GM23248 (cell line): ENCODE results near the gene NYAP2. TPM values are rescaled to one million over a fixed set of nuclear protein-coding genes. Genes with fewer than 3 reads are reported as not detected.

Experiments
- DNase-seq: peaks from one replicate; pipeline ENCODE4 v3.0.0-alpha.2; 2015
- H2AFZ ChIP-seq: fragments of 200-600 bp; sonication (generic); 2 replicates; pipeline ENCODE4 v1.6.1; 2016; ENCODE audit warnings: antibody characterized with exemption
- H3F3A ChIP-seq: fragments of 200-600 bp; sonication (generic); 2 replicates; pipeline ENCODE4 v1.6.1; 2016; ENCODE audit warnings: mild to moderate bottlenecking, antibody characterized with exemption, mixed run types; ENCODE audit not compliant: insufficient read depth
- H3K27ac ChIP-seq: fragments of 200-600 bp; sonication (generic); 2 replicates; pipeline ENCODE4 v1.5.1; 2016; ENCODE audit warnings: mild to moderate bottlenecking
- H3K27me3 ChIP-seq: fragments of 200-600 bp; sonication (generic); replicated peaks from 2 replicates; pipeline ENCODE4 v1.6.1; 2016; ENCODE audit warnings: mild to moderate bottlenecking; ENCODE audit not compliant: insufficient read depth
- H3K36me3 ChIP-seq: fragments of 200-600 bp; sonication (generic); 2 replicates; pipeline ENCODE4 v1.6.1; 2016; ENCODE audit warnings: low read depth, mild to moderate bottlenecking
- H3K4me1 ChIP-seq: fragments of 200-600 bp; sonication (generic); 2 replicates; pipeline ENCODE4 v1.6.1; 2016; ENCODE audit warnings: mild to moderate bottlenecking; ENCODE audit not compliant: insufficient read depth
- H3K4me2 ChIP-seq: fragments of 200-600 bp; sonication (generic); one replicate; pipeline ENCODE4 v1.6.1; 2016; ENCODE audit warnings: mild to moderate bottlenecking; ENCODE audit not compliant: unreplicated experiment
- H3K4me3 ChIP-seq: fragments of 200-600 bp; sonication (generic); 2 replicates; pipeline ENCODE4 v1.5.1; 2016; ENCODE audit warnings: mild to moderate bottlenecking
- H3K79me2 ChIP-seq: fragments of 200-600 bp; sonication (generic); 2 replicates; pipeline ENCODE4 v1.6.1; 2016; ENCODE audit warnings: mild to moderate bottlenecking; ENCODE audit not compliant: insufficient read depth
- H3K9ac ChIP-seq: fragments of 200-600 bp; sonication (generic); 2 replicates; pipeline ENCODE4 v1.6.1; 2016; ENCODE audit warnings: mild to moderate bottlenecking
- H3K9me2 ChIP-seq: fragments of 200-600 bp; sonication (generic); 2 replicates; pipeline ENCODE4 v1.6.1; 2016; ENCODE audit warnings: mixed run types, mild to moderate bottlenecking, moderate library complexity; ENCODE audit not compliant: insufficient read depth
- H3K9me3 ChIP-seq: fragments of 200-600 bp; sonication (generic); one replicate; pipeline ENCODE4 v1.6.1; 2017; ENCODE audit warnings: low read depth
- H4K20me1 ChIP-seq: fragments of 200-600 bp; sonication (generic); 2 replicates; pipeline ENCODE4 v1.6.0; 2016; ENCODE audit not compliant: insufficient read depth
- EZH2 ChIP-seq: fragments of 200-600 bp; sonication (generic); IDR thresholded peaks from 2 replicates; pipeline ENCODE4 v1.6.1; 2018; ENCODE audit warnings: antibody characterized with exemption, mild to moderate bottlenecking; ENCODE audit not compliant: insufficient read depth, poor library complexity, severe bottlenecking
- EZH2phosphoT487 ChIP-seq: fragments of 200-600 bp; sonication (generic); IDR thresholded peaks from 2 replicates; pipeline ENCODE4 v1.6.1; 2018; ENCODE audit warnings: antibody characterized with exemption, moderate library complexity, mild to moderate bottlenecking, low read depth; ENCODE audit not compliant: insufficient read depth
- WGBS, 2 experiments: methylation state at CpG; one replicate each; pipeline ENCODE4 v1.1.6; 2015 to 2017; ENCODE audit warnings: low lambda C conversion rate in 2 of 2, low coverage in 1 of 2; ENCODE audit errors: missing lambda C conversion rate in 2 of 2; 5-methylcytosine and 5-hydroxymethylcytosine counted together
- in situ Hi-C: fragments of 300-500 bp; cut with MboI; formaldehyde crosslinking; loops from 2 replicates; pipeline ENCODE4 v1.15.0; 2020
- polyA plus RNA-seq: library from polyadenylated mRNA; unstranded; fragments of >200 nt; fragmentation: Nextera tagmentation; extraction: Ambion mirVana; gene quantifications from 2 replicates; pipeline ENCODE4 v1.2.1, GENCODE V29; 2016
- total RNA-seq: library from RNA; depleted of rRNA; stranded (reverse); fragments of >200 nt; shearing (Covaris generic); gene quantifications from 2 replicates; pipeline ENCODE4 v1.2.3, GENCODE V29; 2014

NYAP2 gene
- total and polyA plus RNA-seq, 2 experiments from 2014 or later, result not detected

DNA sequence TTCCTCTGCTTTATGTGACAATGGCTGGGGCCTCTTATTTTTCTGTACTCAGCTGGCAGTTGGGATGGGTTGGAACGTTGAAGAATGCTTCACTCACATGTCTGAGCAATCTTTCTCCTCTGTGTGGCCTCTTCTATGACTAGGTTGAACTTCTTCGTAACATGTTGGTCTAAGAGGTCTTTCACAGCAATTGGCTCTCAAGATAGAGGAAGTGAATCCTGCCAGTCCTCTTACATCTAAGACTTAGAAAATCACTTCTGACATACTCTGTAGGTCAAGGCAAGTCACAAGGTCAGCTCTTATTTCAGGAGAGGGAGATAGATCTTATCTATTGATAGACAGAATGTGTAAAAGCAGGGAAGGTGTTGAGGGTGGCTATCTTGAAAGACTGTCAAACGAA, 174.1 kb downstream of the NYAP2 start:
- Histone ChIP-seq H3K4me1 (no peaks in the 10 kb centered on the region), H3K79me2 (no peaks in the 10 kb centered on the region), H3F3A (no peaks in the 10 kb centered on the region), H3K9ac (no peak overlapping the region), H4K20me1 (no peaks in the 10 kb centered on the region), H2AFZ (no peak overlapping the region), H3K4me2 (no peak overlapping the region), H3K36me3 (no peaks in the 10 kb centered on the region), H3K9me2 (no peaks in the 10 kb centered on the region), H3K9me3 (no peaks in the 10 kb centered on the region), H3K27ac (no peak overlapping the region), H3K27me3 (no peaks in the 10 kb centered on the region), H3K4me3 (no peak overlapping the region)
- WGBS, 2 experiments, result 7 to 13% methylated on average over 3 of the region's 3 CpGs
- no peak for DNase-seq
- in situ Hi-C loops, result no loop called here
- TF ChIP-seq EZH2 (no peak), EZH2phosphoT487 (no peak)

DNA sequence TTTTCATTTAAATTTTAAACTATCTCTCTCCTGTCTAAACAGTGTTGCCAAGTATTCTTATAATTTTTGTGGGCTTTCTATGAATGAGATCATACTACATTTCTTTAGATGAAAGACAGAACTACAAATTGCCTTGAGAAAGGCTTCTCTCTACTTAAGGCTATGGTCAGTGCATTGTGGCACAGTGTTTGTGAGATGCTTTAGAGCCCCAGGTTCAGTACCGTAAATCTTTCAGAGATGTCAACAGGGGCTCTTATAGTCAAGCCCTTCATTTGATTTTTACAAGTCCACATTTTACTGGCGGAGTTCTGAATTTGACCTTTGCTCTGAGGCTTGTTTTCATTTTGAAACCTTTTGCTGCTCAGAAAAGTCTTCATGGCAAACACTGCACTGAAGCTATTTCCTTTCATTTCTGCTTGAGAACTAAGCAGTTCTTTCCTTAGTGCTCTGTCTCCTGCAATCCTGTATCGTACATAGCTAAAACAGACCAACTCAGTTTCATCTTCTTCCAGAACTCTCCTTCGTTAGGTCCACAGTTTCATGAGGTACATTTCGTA, 175.2 kb downstream of the NYAP2 start:
- DNase-seq, result no peak
- Histone ChIP-seq H3F3A (no peaks in the 10 kb centered on the region), H3K9ac (no peak overlapping the region), H4K20me1 (no peaks in the 10 kb centered on the region), H3K4me3 (no peak overlapping the region), H2AFZ (no peak overlapping the region), H3K36me3 (no peaks in the 10 kb centered on the region), H3K9me3 (no peaks in the 10 kb centered on the region), H3K27me3 (no peaks in the 10 kb centered on the region; the same call in 1 of the 2 replicates), H3K27ac (no peak overlapping the region), H3K9me2 (no peaks in the 10 kb centered on the region), H3K79me2 (no peaks in the 10 kb centered on the region), H3K4me1 (no peaks in the 10 kb centered on the region), H3K4me2 (no peak overlapping the region)
- in situ Hi-C loops, result no loop called here
- WGBS, 2 experiments, result 35 to 37% methylated on average over 5 of the region's 5 CpGs
- TF ChIP-seq EZH2phosphoT487, result no peak
- no peak for TF ChIP-seq EZH2

DNA sequence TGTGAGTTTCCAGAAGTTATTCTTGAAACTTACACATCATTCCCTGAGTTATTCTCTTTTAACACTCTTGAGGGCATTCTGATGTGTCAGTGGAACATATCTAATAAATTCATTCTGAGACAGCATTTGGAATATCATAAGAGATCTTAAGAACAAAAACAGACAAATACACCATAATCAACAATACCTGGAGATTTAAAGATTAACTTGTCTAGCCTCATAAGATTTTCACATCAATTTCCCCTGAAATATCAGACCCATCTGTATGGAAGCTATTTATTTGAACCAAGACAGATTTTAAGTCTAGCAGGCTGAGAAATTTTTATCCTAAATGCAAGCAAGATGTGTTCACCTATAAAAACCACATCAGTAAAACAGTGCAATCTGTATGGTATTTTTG, 181.6 kb downstream of the NYAP2 start:
- Histone ChIP-seq H3K9ac (no peak overlapping the region), H2AFZ (no peak overlapping the region), H3K9me2 (no peaks in the 10 kb centered on the region), H3K27me3 (no peaks in the 10 kb centered on the region; the same call in 1 of the 2 replicates), H3K4me1 (no peaks in the 10 kb centered on the region), H3K9me3 (no peaks in the 10 kb centered on the region), H3K4me3 (no peak overlapping the region), H3K36me3 (no peaks in the 10 kb centered on the region), H3K27ac (no peak overlapping the region), H3F3A (no peaks in the 10 kb centered on the region), H4K20me1 (no peaks in the 10 kb centered on the region), H3K79me2 (no peaks in the 10 kb centered on the region), H3K4me2 (no peak overlapping the region)
- TF ChIP-seq EZH2phosphoT487 (no peak), EZH2 (no peak)
- no peak for DNase-seq
- in situ Hi-C loops, result no loop called here

DNA sequence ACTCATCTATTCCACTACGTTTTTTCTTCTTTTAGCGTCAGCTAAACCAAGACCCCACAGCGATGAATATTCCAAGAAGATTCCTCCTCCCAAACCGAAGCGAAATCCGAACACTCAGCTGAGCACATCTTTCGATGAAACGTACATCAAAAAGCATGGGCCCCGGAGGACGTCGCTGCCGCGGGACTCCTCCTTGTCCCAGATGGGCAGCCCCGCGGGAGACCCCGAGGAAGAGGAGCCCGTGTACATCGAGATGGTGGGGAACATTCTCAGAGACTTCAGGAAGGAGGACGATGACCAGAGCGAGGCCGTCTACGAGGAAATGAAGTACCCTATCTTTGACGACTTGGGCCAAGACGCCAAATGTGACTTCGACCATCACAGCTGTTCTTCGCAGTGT, 182.4 kb downstream of the NYAP2 start:
- Histone ChIP-seq H3K4me1 (no peaks in the 10 kb centered on the region), H4K20me1 (no peaks in the 10 kb centered on the region), H3K9me3 (no peaks in the 10 kb centered on the region), H3K27ac (no peak overlapping the region), H3K27me3 (no peaks in the 10 kb centered on the region; the same call in 1 of the 2 replicates), H3K9me2 (no peaks in the 10 kb centered on the region), H3K4me3 (no peak overlapping the region), H2AFZ (no peak overlapping the region), H3K9ac (no peak overlapping the region), H3F3A (no peaks in the 10 kb centered on the region), H3K4me2 (no peak overlapping the region), H3K36me3 (no peaks in the 10 kb centered on the region), H3K79me2 (no peaks in the 10 kb centered on the region)
- WGBS, 2 experiments, result 76 to 80% methylated on average over 25 to 26 of the region's 26 CpGs
- in situ Hi-C loops, result no loop called here
- TF ChIP-seq EZH2phosphoT487, result no peak
- TF ChIP-seq EZH2, result no peak
- no peak for DNase-seq
